NCI-H2171 (cell line): ENCODE measurements around the gene CNIH3.
"Not testable (repeated sequence)": the region's sequence is repeated elsewhere in the genome, so short reads cannot be mapped to it uniquely, and the experiment has no call there.

Experiments
- DNase-seq: peaks from one replicate; lab custom pipeline; 2025; lab: John Stamatoyannopoulos, UW

The CNIH3 gene

GRCh38 chr1:224643653-224644052 is 27.5 kb downstream of the CNIH3 start:
- DNase-seq = no peak

GRCh38 chr1:224644553-224645154 is 28.5 kb downstream of the CNIH3 start:
- no peak for DNase-seq

GRCh38 chr1:224647449-224647848 is 31.3 kb downstream of the CNIH3 start:
- DNase-seq = no peak

- DNase-seq = no peak
Measured at GRCh38 chr1:224650290-224650689, 34.2 kb downstream of the CNIH3 start.

- DNase-seq = no peak
Measured at GRCh38 chr1:224651188-224651587, 35.1 kb downstream of the CNIH3 start.

GRCh38 chr1:224656392-224656791 is 40.3 kb downstream of the CNIH3 start:
- DNase-seq = no peak

GRCh38 chr1:224660074-224660473 is 44.0 kb downstream of the CNIH3 start:
- DNase-seq = no peak

GRCh38 chr1:224662870-224663269 is 46.8 kb downstream of the CNIH3 start:
- DNase-seq = no peak

- no peak for DNase-seq
Measured at GRCh38 chr1:224665016-224665415, 48.9 kb downstream of the CNIH3 start.

- DNase-seq = no peak
Measured at GRCh38 chr1:224666078-224666477, 50.0 kb downstream of the CNIH3 start.

- no peak for DNase-seq
Measured at GRCh38 chr1:224666913-224667312, 50.8 kb downstream of the CNIH3 start.

GRCh38 chr1:224668984-224669383 is 52.9 kb downstream of the CNIH3 start:
- no peak for DNase-seq

GRCh38 chr1:224669403-224669802 is 53.3 kb downstream of the CNIH3 start:
- no peak for DNase-seq

GRCh38 chr1:224670506-224670905 is 54.4 kb downstream of the CNIH3 start:
- DNase-seq = no peak

GRCh38 chr1:224671076-224671475 is 55.0 kb downstream of the CNIH3 start:
- no peak for DNase-seq

- DNase-seq = no peak
Measured at GRCh38 chr1:224673141-224673540, 57.0 kb downstream of the CNIH3 start.

- no peak for DNase-seq
Measured at GRCh38 chr1:224675590-224675989, 59.5 kb downstream of the CNIH3 start.

- DNase-seq = no peak
Measured at GRCh38 chr1:224676551-224676950, 60.4 kb downstream of the CNIH3 start.

GRCh38 chr1:224678168-224678567 is 62.1 kb downstream of the CNIH3 start:
- no peak for DNase-seq

- no peak for DNase-seq
Measured at GRCh38 chr1:224679606-224680005, 63.5 kb downstream of the CNIH3 start.

GRCh38 chr1:224681816-224682215 is 65.7 kb downstream of the CNIH3 start:
- DNase-seq = no peak

GRCh38 chr1:224683936-224684335 is 67.8 kb downstream of the CNIH3 start:
- DNase-seq = no peak

- DNase-seq = no peak
Measured at GRCh38 chr1:224684979-224685425, 68.9 kb downstream of the CNIH3 start.

- not testable (repeated sequence) for DNase-seq
Measured at GRCh38 chr1:224686140-224686539, 70.0 kb downstream of the CNIH3 start.
